HG03439 (cell line): ENCODE results near the gene STK11IP.

Experiments
- ATAC-seq: cut with Tn5 transposase; IDR thresholded peaks from one replicate; pipeline ENCODE4 v1.9.1; 2021; ENCODE audit warnings: mild to moderate bottlenecking, moderate library complexity; ENCODE audit not compliant: unreplicated experiment

The STK11IP gene, protein sequence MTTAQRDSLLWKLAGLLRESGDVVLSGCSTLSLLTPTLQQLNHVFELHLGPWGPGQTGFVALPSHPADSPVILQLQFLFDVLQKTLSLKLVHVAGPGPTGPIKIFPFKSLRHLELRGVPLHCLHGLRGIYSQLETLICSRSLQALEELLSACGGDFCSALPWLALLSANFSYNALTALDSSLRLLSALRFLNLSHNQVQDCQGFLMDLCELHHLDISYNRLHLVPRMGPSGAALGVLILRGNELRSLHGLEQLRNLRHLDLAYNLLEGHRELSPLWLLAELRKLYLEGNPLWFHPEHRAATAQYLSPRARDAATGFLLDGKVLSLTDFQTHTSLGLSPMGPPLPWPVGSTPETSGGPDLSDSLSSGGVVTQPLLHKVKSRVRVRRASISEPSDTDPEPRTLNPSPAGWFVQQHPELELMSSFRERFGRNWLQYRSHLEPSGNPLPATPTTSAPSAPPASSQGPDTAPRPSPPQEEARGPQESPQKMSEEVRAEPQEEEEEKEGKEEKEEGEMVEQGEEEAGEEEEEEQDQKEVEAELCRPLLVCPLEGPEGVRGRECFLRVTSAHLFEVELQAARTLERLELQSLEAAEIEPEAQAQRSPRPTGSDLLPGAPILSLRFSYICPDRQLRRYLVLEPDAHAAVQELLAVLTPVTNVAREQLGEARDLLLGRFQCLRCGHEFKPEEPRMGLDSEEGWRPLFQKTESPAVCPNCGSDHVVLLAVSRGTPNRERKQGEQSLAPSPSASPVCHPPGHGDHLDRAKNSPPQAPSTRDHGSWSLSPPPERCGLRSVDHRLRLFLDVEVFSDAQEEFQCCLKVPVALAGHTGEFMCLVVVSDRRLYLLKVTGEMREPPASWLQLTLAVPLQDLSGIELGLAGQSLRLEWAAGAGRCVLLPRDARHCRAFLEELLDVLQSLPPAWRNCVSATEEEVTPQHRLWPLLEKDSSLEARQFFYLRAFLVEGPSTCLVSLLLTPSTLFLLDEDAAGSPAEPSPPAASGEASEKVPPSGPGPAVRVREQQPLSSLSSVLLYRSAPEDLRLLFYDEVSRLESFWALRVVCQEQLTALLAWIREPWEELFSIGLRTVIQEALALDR

DNA sequence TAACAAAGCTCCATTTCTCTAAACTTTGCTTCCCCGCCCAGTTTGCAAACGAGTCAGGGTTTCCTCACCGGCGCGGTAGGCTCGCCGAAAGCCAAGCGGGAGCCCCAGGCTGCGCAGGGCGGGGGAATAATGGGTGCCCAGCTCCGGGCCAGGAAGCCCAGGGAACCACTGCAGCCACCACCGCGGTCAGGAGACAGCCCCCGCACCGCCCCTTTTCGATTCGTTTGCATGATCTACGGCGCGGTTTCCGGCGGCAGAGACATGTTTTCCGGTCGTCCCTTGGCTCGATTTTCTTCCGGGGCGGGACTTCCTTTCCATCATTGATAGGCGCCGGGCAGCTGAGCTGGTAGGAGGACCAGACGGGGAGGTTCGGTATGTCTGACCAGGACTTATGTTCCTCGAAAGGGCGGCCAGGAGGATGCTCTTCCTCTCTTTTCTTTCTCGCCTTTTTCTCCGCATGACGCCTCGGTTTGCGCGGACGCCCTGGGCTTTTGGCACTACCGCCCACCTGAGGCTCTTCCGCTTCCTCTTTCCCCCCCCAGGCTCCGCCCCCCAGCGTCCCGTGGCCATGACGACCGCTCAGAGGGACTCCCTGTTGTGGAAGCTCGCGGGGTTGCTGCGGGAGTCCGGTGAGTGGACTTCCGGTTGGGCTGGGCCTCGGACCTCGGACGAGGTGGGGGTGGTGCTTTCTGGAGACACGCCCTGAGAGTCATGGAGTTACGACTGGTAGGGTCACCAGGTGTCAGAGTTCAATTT, at the start of gene STK11IP:
Gene STK11IP, plus strand, starts transcription at position 306 of the 756 bp plus-strand sequence. Its CDS starts 263 bp downstream, at position 569.
- peak; percentile 91 for ATAC-seq

DNA sequence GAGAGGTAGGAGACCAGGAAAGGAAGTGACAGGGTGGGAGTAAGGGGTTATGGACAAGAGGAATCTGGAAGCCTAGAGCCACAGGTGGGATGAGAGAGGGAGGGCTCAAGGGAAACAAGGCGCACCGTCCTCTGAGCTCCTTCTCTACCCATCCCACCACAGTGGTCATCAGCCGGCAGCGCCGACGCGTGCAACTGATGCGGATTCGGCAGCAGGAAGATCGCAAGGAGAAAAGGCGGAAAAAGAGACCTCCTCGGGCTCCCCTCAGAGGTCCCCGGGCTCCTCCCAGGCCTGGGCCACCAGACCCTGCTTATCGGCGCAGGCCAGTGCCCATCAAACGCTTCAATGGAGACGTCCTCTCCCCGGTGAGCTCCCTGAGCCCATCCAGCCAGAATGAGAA, 48.7 kb upstream of the STK11IP start:
- no peak for ATAC-seq

GRCh38 chr2:219549619-219550018, 48.0 kb upstream of the STK11IP start:
- no peak for ATAC-seq

- no peak for ATAC-seq
Measured at GRCh38 chr2:219551441-219552381, 45.9 kb upstream of the STK11IP start.

DNA sequence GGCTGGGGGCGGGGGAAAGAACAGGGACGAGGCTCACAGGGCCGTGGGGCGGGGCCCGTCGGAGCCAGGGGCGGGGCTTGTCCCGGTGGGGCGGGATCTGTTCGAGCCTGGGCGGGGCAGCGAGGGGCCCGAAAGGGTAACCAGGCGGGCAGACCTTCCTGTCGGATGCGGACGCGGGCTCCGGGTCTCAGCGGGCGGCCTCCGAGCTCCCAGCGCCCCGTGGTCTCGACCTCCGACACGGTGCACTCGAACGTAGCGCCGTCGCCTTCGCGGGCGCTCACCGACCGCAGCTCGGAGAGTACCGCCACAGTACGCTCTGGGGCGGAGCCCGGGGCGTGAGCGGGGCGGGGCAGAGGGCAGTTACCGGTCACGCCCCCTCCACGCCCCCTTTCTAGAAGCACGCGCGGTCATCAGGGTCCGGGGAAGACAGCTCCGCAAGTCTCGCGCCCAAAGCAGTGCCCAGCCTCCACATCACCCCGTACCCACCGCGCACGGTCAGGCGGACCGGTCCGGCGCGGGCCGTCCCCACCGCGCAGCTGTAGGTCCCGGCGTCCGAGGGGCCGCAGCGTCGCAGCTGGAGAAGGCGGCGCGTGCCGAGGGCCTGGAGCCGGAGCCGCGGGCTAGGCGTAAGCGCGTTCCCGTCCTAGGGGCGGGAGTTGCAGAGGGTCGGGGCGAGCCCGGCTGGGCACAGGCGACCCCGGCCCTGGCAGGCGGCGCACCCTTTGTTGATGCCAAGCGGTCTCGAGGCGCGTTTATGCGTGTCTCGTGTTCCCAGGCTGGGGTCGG, 45.1 kb upstream of the STK11IP start:
- peak; percentile 69 for ATAC-seq

GRCh38 chr2:219553168-219553417, 44.6 kb upstream of the STK11IP start:
- ATAC-seq, result no peak

- ATAC-seq, result no peak
Measured at GRCh38 chr2:219553463-219553963, 44.1 kb upstream of the STK11IP start.

DNA sequence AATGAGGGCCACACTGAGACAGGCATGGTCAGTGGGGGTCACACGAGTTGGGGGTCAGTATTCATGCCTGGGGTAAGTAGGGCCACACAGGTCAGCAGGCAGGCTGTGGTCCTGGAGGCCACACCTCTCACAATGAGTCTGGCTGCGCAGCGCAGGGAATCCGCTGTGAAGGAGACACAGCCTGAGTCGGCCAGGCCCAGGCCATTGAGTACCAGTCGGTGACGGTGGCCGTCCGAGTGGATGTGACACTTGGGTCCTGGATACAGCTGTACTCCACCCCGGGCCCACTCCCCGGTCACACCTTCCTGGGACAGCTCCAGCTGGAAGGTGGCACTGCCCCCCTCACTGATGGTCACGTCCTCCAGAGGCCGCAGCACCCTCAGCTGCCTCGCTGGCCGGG, 43.3 kb upstream of the STK11IP start:
- ATAC-seq, result no peak

- ATAC-seq, result no peak
Measured at GRCh38 chr2:219555956-219556355, 41.7 kb upstream of the STK11IP start.

DNA sequence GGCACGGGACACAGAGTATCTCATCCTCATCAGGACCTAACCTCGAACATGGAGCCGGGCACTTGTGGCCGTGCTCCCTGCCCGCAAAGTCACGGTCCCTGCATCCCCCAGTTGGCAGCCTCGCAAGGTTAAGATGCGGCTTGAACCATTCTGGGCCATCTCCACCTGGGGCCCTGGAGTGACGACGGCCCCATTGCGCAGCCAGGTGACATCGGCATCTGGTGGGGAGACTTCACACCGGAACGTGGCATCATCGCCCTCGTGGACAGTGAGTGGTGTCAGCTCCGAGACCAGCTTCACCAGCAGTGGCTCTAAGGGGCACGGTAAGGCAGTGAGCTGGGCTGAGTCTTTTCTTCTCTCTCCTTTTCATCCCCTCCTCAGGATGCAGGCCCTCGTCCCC, 41.2 kb upstream of the STK11IP start:
- no peak for ATAC-seq

DNA sequence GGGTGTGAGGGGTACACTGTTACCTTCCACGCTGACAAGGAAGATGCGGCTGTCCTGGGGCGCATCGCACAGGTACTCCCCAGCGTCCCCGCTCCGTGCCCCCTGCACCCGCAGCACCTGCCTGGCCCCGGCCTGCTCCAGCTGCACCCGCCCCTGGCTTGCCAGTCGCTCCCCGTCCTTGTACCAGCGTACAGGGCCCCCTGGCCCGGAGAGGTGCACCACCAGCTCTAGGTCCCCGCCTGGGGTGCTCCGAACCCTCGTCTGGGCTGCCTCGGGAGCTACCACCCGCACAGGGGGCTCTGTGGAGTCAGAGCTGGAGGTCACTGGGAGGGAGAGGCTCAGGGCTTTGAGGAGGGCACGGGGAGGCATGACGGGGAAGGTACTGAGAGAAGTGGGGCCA, 40.3 kb upstream of the STK11IP start:
- no peak for ATAC-seq

DNA sequence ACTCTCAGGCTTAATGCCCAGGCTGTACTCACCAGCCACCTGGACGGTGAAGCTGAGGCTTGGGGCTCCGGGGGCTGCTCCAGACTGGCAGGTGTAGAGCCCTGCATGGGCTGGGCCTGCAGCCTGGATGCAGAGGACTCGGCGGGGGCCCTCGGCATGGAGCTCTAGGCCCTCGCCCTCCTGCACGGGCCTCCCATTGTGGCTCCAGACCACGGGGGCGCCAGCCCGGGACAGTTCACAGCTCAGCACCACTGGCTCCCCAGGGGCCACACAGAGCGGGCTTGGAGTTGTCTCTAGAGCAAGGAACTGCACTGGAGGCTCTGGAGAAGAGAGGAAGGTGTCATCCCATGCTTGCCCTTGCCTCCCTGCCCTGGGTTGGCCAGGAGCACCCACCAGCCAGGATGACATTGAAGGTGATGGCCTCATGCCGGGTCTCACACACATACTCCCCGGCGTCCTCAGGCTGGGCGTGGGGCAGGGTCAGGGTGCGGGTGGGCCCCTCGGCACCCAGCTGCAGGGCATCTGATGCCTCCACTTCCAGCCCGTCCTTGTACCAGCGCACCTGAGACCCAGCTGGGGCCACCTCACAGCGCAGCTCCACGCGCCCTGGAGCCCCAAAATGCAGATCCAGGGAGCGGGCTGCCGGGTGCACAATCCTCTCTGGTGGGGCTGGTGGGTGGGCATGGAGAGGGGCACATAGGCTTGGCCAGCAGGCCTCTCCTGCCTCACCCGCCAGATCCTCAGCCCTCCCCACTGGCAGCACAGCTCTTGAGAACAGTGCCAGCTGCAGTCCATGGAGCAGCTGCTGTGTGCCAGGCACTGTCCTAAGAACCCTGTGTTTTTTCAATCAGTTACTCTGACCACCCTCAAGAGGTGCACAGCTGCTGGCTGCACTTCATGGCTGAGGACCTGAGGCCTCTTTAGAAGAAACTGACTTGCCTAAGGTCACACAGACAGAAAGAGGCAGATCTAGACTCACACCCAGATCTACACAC, 39.6 kb upstream of the STK11IP start:
- no peak for ATAC-seq

GRCh38 chr2:219559156-219559915, 38.3 kb upstream of the STK11IP start:
- ATAC-seq, result no peak

DNA sequence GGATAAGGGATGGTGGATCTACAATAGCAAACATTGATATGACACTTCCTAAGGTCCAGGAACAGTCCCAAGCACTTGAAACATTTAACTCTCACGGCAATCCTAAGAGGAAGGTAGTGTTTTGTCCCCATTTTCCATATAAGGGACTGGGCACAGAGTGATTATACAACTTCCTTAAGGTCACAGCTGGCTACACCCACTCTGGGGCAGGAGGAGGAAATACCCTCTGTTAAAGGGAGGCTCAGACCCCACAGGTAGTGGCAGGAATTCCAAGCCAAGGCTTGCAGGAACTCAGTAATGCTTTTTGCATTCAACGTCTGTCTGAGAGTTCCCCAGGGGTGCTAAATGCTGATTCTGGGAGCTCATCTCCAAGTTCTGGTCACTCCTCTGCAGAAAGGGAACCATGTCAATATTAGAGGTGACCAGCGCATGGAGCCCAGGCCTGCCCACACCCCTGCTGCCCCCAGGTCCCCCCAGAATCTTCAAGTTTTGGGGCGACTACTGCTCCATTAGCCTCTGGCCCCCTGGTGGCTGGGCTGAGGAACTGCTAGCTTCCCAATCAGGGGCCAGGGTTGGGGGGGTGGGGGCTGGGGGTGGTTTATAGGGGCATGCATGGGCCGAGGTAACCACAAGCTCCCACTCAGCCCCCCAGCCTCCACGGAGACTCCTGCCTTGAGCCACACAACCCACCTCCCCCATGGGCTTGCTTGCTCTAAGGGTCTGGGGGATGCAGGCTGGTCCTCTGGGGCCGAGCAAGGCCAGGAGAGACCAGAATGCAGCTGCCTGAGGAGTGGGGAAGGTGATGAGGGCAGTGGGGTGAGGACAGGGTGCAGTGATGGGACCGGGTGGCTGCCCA, 37.4 kb upstream of the STK11IP start:
- ATAC-seq, result no peak

DNA sequence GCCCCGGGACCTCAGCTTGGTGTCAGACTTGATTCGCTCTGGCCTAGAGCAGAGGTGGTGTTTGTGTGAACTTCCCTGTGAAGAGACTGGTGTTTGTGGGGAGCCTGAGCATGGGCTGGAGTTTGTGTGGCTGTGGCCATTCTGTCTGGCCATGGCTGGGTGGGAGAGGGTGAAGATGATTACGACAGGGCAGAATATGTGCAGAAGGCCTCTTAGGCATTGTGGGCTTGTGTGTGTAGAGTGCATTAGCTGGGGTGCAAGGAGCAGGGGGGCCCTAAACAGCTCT, 36.8 kb upstream of the STK11IP start:
- ATAC-seq, result no peak
